Measurements from ENCODE around the gene FLRT2. TPM values are rescaled to one million over a fixed set of nuclear protein-coding genes. Genes with fewer than 3 reads are reported as not detected.

FLRT2 gene
- total RNA-seq, 1 experiment from 2014 or later: 13.2 TPM

DNA sequence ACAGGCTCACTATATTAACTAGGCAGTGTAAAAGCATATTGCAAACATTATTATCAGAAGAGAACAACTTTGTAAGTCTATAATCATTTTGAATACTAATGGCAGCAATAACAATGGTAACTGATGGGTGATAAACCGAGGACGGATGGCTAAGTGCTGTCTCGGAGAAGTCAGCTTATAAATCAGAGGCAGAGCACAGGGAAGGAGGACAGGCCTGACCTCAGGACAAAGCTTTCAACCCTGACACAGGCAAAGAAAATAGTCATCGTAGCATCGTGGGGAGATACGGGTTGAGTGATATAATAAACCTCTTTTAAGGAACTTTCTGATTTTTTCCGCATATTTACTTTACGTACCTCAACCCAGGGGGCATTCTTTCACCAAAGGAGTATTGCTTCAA lies 48.4 kb downstream of the FLRT2 start:
- DNase-seq (ENCODE audit: low spot score) (no peak), ATAC-seq (no peak)
- H3K4me3 Mint-ChIP-seq: no peak overlapping the region
- H3K27me3 Mint-ChIP-seq (ENCODE audit: low read depth): no peaks in the 10 kb centered on the region
- ChIA-PET POLR2A (no interaction called here), CTCF (no interaction called here)
- no peaks in the 10 kb centered on the region for H3K9me3 Mint-ChIP-seq
- H3K36me3 Mint-ChIP-seq: no peaks in the 10 kb centered on the region
- H3K4me1 Mint-ChIP-seq: peaks cover 73% of the 10 kb centered on the region
- TF ChIP-seq EMX1 (CRISPR knock-in tag; IDR thresholded peaks at IDR 0.05) (no peak), GABPB1 (CRISPR knock-in tag; IDR thresholded peaks at IDR 0.05) (no peak)
- peak overlapping the region; percentile 92 for H3K27ac Mint-ChIP-seq

DNA sequence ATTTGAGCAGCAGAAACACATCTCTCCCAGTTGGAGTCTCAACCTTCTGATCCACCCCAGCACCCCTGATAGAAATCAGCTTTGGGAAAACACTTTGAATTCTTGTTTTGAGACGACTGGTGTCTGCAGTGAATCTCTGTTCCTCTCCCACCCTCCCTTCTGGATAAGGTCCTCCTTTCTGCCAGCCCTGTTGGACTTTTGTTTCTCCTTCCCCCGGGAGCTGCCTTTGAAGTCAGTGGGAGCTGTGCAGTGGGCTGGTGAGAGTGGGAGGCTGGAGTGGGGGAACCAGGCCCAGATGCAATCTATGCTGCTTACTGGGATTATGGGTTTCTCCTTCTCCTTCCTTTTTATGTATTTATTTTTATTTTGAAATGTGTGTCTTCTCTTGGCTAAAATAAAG lies 49.0 kb downstream of the FLRT2 start:
- TF ChIP-seq FOXK1 (CRISPR knock-in tag; IDR thresholded peaks at IDR 0.05) (no peak), NFE2L1 (CRISPR knock-in tag; IDR thresholded peaks at IDR 0.05) (no peak), TEAD4 (CRISPR knock-in tag; IDR thresholded peaks at IDR 0.05) (no peak), NFYB (CRISPR knock-in tag; conservative IDR thresholded peaks at IDR 0.05; ENCODE audit: low read depth) (no peak), ZNF671 (CRISPR knock-in tag; IDR thresholded peaks at IDR 0.05) (no peak), ZNF416 (CRISPR knock-in tag; IDR thresholded peaks at IDR 0.05) (no peak), TEAD1 (CRISPR knock-in tag; IDR thresholded peaks at IDR 0.05) (no peak), JUN (CRISPR knock-in tag; IDR thresholded peaks at IDR 0.05) (no peak), GABPB1 (CRISPR knock-in tag; IDR thresholded peaks at IDR 0.05) (no peak), SP1 (CRISPR knock-in tag; conservative IDR thresholded peaks at IDR 0.05) (no peak), ZNF138 (CRISPR knock-in tag; conservative IDR thresholded peaks at IDR 0.05) (no peak), MXD4 (CRISPR knock-in tag; IDR thresholded peaks at IDR 0.05; ENCODE audit: borderline replicate concordance) (no peak), SMAD4 (CRISPR knock-in tag; IDR thresholded peaks at IDR 0.05) (no peak)
- TF ChIP-seq, protein P1, sequence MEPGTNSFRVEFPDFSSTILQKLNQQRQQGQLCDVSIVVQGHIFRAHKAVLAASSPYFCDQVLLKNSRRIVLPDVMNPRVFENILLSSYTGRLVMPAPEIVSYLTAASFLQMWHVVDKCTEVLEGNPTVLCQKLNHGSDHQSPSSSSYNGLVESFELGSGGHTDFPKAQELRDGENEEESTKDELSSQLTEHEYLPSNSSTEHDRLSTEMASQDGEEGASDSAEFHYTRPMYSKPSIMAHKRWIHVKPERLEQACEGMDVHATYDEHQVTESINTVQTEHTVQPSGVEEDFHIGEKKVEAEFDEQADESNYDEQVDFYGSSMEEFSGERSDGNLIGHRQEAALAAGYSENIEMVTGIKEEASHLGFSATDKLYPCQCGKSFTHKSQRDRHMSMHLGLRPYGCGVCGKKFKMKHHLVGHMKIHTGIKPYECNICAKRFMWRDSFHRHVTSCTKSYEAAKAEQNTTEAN (CRISPR knock-in tag; IDR thresholded peaks at IDR 0.05): no peak
- TF ChIP-seq, protein P2, sequence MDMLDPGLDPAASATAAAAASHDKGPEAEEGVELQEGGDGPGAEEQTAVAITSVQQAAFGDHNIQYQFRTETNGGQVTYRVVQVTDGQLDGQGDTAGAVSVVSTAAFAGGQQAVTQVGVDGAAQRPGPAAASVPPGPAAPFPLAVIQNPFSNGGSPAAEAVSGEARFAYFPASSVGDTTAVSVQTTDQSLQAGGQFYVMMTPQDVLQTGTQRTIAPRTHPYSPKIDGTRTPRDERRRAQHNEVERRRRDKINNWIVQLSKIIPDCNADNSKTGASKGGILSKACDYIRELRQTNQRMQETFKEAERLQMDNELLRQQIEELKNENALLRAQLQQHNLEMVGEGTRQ (CRISPR knock-in tag; IDR thresholded peaks at IDR 0.05): no peak
- TF ChIP-seq, protein P3, sequence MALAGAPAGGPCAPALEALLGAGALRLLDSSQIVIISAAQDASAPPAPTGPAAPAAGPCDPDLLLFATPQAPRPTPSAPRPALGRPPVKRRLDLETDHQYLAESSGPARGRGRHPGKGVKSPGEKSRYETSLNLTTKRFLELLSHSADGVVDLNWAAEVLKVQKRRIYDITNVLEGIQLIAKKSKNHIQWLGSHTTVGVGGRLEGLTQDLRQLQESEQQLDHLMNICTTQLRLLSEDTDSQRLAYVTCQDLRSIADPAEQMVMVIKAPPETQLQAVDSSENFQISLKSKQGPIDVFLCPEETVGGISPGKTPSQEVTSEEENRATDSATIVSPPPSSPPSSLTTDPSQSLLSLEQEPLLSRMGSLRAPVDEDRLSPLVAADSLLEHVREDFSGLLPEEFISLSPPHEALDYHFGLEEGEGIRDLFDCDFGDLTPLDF (CRISPR knock-in tag; IDR thresholded peaks at IDR 0.05): no peak
- TF ChIP-seq, protein P4, sequence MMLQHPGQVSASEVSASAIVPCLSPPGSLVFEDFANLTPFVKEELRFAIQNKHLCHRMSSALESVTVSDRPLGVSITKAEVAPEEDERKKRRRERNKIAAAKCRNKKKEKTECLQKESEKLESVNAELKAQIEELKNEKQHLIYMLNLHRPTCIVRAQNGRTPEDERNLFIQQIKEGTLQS (CRISPR knock-in tag; conservative IDR thresholded peaks at IDR 0.05): no peak
- TF ChIP-seq, protein P5, sequence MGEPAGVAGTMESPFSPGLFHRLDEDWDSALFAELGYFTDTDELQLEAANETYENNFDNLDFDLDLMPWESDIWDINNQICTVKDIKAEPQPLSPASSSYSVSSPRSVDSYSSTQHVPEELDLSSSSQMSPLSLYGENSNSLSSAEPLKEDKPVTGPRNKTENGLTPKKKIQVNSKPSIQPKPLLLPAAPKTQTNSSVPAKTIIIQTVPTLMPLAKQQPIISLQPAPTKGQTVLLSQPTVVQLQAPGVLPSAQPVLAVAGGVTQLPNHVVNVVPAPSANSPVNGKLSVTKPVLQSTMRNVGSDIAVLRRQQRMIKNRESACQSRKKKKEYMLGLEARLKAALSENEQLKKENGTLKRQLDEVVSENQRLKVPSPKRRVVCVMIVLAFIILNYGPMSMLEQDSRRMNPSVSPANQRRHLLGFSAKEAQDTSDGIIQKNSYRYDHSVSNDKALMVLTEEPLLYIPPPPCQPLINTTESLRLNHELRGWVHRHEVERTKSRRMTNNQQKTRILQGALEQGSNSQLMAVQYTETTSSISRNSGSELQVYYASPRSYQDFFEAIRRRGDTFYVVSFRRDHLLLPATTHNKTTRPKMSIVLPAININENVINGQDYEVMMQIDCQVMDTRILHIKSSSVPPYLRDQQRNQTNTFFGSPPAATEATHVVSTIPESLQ (CRISPR knock-in tag; IDR thresholded peaks at IDR 0.05): no peak
- no peak for DNase-seq (ENCODE audit: low spot score)
- Mint-ChIP-seq H3K36me3 (no peaks in the 10 kb centered on the region), H3K4me1 (peaks cover 71% of the 10 kb centered on the region), H3K4me3 (no peak overlapping the region), H3K9me3 (no peaks in the 10 kb centered on the region), H3K27ac (no peak overlapping the region), H3K27me3 (ENCODE audit: low read depth) (no peaks in the 10 kb centered on the region)
- ChIA-PET CTCF (no interaction called here), POLR2A (no interaction called here)
- no peak for ATAC-seq

DNA sequence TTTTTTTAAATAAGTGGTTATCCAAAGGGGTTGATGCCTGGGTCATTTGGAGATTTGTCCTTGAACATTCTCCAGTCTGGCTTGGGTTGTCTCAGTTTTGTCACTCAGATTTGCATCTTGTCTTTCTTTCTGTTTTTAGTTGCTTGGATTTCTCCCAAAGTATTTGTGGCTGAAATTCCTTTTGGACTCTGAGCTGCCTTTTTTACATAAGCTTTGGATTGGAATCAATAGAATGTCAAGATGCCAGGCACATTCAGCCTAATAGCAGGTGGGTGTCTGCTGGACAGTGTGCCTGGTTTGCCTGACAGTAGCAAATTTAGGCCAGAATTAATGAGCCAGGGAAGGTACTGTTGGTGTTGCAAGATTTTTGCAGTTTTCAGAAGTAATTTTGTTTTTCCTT lies 50.0 kb downstream of the FLRT2 start:
- ATAC-seq (no peak), DNase-seq (ENCODE audit: low spot score) (no peak)
- Mint-ChIP-seq H3K4me3 (no peak overlapping the region), H3K27ac (no peak overlapping the region), H3K4me1 (peaks cover 67% of the 10 kb centered on the region), H3K27me3 (ENCODE audit: low read depth) (no peaks in the 10 kb centered on the region), H3K36me3 (no peaks in the 10 kb centered on the region), H3K9me3 (no peaks in the 10 kb centered on the region)
- TF ChIP-seq ZNF263 (CRISPR knock-in tag; IDR thresholded peaks at IDR 0.05; ENCODE audit: low read depth): no peak
- TF ChIP-seq, protein P6, sequence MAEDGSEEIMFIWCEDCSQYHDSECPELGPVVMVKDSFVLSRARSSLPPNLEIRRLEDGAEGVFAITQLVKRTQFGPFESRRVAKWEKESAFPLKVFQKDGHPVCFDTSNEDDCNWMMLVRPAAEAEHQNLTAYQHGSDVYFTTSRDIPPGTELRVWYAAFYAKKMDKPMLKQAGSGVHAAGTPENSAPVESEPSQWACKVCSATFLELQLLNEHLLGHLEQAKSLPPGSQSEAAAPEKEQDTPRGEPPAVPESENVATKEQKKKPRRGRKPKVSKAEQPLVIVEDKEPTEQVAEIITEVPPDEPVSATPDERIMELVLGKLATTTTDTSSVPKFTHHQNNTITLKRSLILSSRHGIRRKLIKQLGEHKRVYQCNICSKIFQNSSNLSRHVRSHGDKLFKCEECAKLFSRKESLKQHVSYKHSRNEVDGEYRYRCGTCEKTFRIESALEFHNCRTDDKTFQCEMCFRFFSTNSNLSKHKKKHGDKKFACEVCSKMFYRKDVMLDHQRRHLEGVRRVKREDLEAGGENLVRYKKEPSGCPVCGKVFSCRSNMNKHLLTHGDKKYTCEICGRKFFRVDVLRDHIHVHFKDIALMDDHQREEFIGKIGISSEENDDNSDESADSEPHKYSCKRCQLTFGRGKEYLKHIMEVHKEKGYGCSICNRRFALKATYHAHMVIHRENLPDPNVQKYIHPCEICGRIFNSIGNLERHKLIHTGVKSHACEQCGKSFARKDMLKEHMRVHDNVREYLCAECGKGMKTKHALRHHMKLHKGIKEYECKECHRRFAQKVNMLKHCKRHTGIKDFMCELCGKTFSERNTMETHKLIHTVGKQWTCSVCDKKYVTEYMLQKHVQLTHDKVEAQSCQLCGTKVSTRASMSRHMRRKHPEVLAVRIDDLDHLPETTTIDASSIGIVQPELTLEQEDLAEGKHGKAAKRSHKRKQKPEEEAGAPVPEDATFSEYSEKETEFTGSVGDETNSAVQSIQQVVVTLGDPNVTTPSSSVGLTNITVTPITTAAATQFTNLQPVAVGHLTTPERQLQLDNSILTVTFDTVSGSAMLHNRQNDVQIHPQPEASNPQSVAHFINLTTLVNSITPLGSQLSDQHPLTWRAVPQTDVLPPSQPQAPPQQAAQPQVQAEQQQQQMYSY (CRISPR knock-in tag; IDR thresholded peaks at IDR 0.05): no peak
- CTCF ChIA-PET: no interaction called here
- POLR2A ChIA-PET: no interaction called here
